Right lobe of liver (tissue), 6 donors: ENCODE results near the gene PLRG1. TPM values are rescaled to one million over a fixed set of nuclear protein-coding genes. Genes with fewer than 3 reads are reported as not detected.
"Not testable (repeated sequence)": the region's sequence is repeated elsewhere in the genome, so short reads cannot be mapped to it uniquely, and the experiment has no call there.

Experiments
- ATAC-seq, 4 donors: fragments of 200-7000 bp; cut with Tn5 transposase; one replicate each; pipeline ENCODE4 v1.9.1; 2020; ENCODE audit warnings: mild to moderate bottlenecking in 4 of 4, moderate library complexity in 4 of 4
- DNase-seq, 3 donors: peaks; one replicate each; pipeline ENCODE4 v3.0.0-alpha.2; 2020
- H3K27ac ChIP-seq, 3 donors: fragments of 200-600 bp; one replicate each; pipeline ENCODE4 v1.8.0; 2022
- H3K27me3 ChIP-seq, 2 donors: fragments of 200-600 bp; one replicate each; pipeline ENCODE4 v1.8.0; 2022
- H3K36me3 ChIP-seq, 4 donors: fragments of 200-600 bp; sonication (generic) in 1 of 4; one replicate each; pipeline versions ENCODE4 v1.5.1 to v1.8.0; 2017 to 2022; ENCODE audit warnings: control low read depth in 1 of 4
- H3K4me1 ChIP-seq, 4 donors: fragments of 200-600 bp; sonication (generic) in 1 of 4; one replicate each; pipeline versions ENCODE4 v1.5.1 to v1.8.0; 2017 to 2022; ENCODE audit warnings: control low read depth in 1 of 4
- H3K4me3 ChIP-seq, 3 donors: fragments of 200-600 bp; one replicate each; pipeline ENCODE4 v1.8.0; 2022
- H3K9me3 ChIP-seq, 4 donors: fragments of 200-600 bp; sonication (generic) in 1 of 4; one replicate each; pipeline versions ENCODE4 v1.5.1 to v1.8.0; 2017 to 2022; ENCODE audit warnings: control low read depth in 1 of 4
- POLR2A ChIP-seq: fragments of 450-650 bp; IDR thresholded peaks from one replicate; pipeline ENCODE4 v1.6.1; 2017; ENCODE audit warnings: antibody characterized with exemption, mild to moderate bottlenecking
- WGBS: methylation state at CpG from one replicate; pipeline ENCODE4 v1.1.6; 2018; ENCODE audit warnings: low coverage, low lambda C conversion rate; ENCODE audit not compliant: insufficient coverage; ENCODE audit errors: missing lambda C conversion rate; 5-methylcytosine and 5-hydroxymethylcytosine counted together
- intact Hi-C, 2 donors: fragments of 100-400 bp; cut with DNase I; formaldehyde crosslinking; loops; one replicate each; pipeline versions ENCODE4 v1.11.2 to v1.14.1; 2022
- long read RNA-seq: library from polyadenylated mRNA; unstranded; transcript quantifications from one replicate; pipeline ENCODE4 v2.0.0, GENCODE V29; 2019
- total RNA-seq, 6 experiments: library from RNA; depleted of rRNA in 2 of 6; stranded (reverse); fragments of >200 nt in 2 of 6; fragmentation: NEBNext Ultra II Directional in 3 of 6; extraction: Animal tissue kit (Norgen Biotek cat#: 25700) in 3 of 6; gene quantifications; one replicate each; pipeline versions ENCODE4 v1.1.0 to v1.2.4, GENCODE V29; 2016 to 2023
- TF ChIP-seq, protein P1 (sequence below), 4 donors: fragments of 200-600 bp in 3 of 4; fragments of 450-650 bp in 1 of 4; IDR thresholded peaks; one replicate each; pipeline versions ENCODE4 v1.5.1 to v1.8.0; 2016 to 2022; ENCODE audit warnings: antibody characterized with exemption in 4 of 4, mild to moderate bottlenecking in 2 of 4
- donor health status: DM: no; HTN: yes; CAD: no.
- donor health status: DM: no; HTN: no; CAD: no.
- donor health status: DM: no; HTN: no; CAD: no.
- donor health status: DM: no; HTN: yes; CAD: no.
- donor health status: DM: no; HTN: yes; CAD: no.

The PLRG1 gene
- 10 to 100 TPM; 33.1 to 55.8 (median 39.2) TPM for total RNA-seq
- long read RNA-seq, transcript PLRG1-202 (15 exons, 3,351 nt) = major isoform, 5 of 6 reads
- long read RNA-seq, partial matches to known transcripts = 0 of 6 reads
- long read RNA-seq, other reads (novel, unspliced or antisense) = 1 of 6 reads

DNA sequence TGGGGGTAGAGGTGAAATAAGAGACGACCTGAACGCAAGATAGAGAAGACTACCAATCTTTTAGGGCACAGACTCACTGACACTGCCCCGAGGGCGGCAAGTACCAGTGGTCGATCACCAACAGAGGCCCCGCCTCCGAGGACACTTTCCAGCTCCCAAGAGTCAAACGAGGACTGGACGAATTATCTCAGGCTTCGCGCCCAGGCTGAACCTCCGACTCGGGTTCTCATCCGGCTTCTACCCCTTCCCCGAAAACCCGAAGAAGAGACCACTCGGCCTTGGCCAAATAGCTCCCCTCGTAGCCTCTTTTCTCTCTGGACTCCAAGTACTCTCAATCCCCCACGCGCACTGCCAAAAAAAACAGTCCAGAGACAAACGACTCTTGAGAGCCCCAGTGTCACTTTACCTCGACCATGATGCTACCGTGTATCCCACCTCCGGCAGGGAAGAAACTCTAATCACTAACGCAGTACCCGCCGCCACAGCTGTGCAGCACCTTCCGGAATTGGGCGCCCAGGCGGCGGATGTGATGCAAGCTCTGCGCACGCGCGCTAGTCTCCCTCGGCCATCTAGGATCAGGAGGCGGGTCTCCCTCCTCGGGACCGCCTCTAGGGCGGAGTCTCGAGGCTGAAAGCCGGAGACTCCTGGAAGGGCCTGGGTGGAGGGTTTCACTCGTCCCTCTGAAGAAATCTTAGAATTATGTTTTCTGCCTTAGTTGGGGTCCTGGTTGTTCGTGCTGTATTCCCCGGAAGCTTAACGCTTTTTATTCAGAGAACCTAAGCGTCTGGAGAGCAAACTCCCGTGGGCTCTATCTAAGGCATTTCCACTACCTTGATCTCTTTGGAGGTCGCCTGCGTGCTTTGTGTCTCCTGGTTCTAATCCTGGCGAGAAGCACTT, at the start of gene PLRG1:
Gene PLRG1, minus strand, starts transcription at position 507 of the 897 bp plus-strand sequence. Its CDS starts 92 bp downstream, at position 415.
- peak within 1 kb of the TSS; percentile 45 to 84 (median 79) for H3K27ac ChIP-seq
- WGBS = under 1% methylated on average over 39 of the region's 51 CpGs
- DNase-seq = peak; percentile 97
- intact Hi-C loops = no loop called here
- H3K4me3 ChIP-seq = peak within 1 kb of the TSS; percentile 66 to 77 (median 67)
- H3K36me3 ChIP-seq = peaks cover 2 to 28% (median 14%) of the 10 kb centered on the region in 4 donors
- peaks cover 0 to 22% (median 10%) of the 10 kb centered on the region in 4 donors for H3K4me1 ChIP-seq
- H3K27me3 ChIP-seq = no peaks in the 10 kb centered on the region
- ATAC-seq = peak; percentile 85 to 99 (median 96)
- peak; percentile 72 for TF ChIP-seq POLR2A
- TF ChIP-seq, protein P1, sequence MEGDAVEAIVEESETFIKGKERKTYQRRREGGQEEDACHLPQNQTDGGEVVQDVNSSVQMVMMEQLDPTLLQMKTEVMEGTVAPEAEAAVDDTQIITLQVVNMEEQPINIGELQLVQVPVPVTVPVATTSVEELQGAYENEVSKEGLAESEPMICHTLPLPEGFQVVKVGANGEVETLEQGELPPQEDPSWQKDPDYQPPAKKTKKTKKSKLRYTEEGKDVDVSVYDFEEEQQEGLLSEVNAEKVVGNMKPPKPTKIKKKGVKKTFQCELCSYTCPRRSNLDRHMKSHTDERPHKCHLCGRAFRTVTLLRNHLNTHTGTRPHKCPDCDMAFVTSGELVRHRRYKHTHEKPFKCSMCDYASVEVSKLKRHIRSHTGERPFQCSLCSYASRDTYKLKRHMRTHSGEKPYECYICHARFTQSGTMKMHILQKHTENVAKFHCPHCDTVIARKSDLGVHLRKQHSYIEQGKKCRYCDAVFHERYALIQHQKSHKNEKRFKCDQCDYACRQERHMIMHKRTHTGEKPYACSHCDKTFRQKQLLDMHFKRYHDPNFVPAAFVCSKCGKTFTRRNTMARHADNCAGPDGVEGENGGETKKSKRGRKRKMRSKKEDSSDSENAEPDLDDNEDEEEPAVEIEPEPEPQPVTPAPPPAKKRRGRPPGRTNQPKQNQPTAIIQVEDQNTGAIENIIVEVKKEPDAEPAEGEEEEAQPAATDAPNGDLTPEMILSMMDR (IDR thresholded peaks at IDR 0.05) = peak; percentile 3 to 39 (median 18)
- no peaks in the 10 kb centered on the region for H3K9me3 ChIP-seq

DNA sequence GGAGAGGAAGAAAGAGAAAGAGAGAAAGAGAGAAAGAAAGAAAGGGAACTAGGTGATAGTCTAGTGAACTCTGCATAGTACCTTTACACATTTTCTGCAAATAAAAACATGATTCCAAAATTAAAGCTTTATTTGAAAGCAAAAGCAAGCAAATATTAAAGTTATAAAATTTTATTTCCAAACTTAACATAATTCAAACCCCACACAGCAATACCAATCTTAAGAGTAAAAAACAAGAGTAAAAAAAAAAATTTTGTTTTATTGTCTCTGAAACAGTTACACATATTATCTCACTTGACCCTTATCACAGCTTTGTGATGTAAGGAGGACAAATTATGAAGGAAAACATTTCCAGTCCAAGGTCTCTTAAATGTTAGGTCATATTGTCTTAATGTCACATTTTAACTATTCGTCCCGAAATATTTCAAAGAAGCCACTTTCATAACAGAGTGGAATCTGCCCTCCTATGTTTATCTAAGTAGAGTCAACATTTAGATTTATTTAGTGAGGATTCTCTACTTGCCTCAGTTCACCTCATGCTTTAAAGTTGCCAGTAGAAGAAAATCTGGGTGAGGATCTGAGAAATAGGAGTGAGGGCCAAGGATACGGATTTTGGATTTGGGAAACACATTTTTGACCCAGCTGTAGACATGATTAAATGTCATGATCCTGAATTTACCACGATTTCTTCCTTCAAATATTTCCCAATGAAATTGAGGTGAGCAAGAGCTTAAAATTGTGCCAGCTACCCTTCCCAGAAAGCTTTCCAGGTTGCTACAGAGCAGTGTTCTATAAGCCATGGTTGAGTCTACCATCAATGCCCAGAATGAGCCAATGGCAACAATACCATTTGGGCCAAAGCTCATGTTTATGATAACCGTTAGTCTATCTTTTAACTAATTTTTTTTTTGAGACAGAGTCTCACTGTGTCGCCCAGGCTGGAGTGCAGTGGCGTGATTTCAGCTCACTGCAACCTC, 47.9 kb upstream of the PLRG1 start:
- Histone ChIP-seq H3K27ac (peak overlapping the region; percentile 68 to 88 (median 75)), H3K9me3 (no peaks in the 10 kb centered on the region), H3K27me3 (no peaks in the 10 kb centered on the region), H3K36me3 (no peaks in the 10 kb centered on the region), H3K4me3 (peak overlapping the region in 2 of 3 donors; percentile 9 to 25), H3K4me1 (peaks cover 0 to 46% (median 11%) of the 10 kb centered on the region in 4 donors)
- ATAC-seq = peak; percentile 38 to 74 (median 62)
- TF ChIP-seq, protein P1 (IDR thresholded peaks at IDR 0.05) = no peak
- peak; percentile 13 for TF ChIP-seq POLR2A
- WGBS = 20% methylated on average over 7 of the region's 7 CpGs
- no peak for DNase-seq
- intact Hi-C loops = no loop called here

DNA sequence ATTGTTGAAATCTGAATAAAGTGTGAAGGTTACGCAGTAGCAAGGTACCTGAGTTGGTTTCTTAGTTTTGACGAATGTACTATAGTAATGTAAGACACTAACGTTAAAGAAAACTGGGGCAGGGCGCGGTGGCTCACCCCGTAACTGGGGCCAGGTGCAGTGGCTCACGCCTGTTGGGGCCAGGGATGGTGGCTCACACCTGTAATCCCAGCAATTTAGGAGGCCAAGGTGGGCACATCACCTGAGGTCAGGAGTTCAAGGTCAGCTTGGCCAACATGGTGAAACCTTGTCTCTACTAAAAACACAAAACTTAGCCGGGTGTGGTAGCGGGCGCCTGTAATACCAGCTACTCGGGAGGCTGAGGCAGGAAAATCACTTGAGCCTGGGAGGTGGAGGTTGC, 47.1 kb upstream of the PLRG1 start:
- Histone ChIP-seq H3K4me3 (peak overlapping the region in 2 of 3 donors; percentile 1 to 4), H3K4me1 (peaks cover 0 to 53% (median 13%) of the 10 kb centered on the region in 4 donors), H3K27ac (peak overlapping the region; percentile 30 to 88 (median 63))
- DNase-seq, intact Hi-C loops, H3K36me3 ChIP-seq, H3K9me3 ChIP-seq, H3K27me3 ChIP-seq: not testable (repeated sequence)
- 46% methylated on average over 11 of the region's 11 CpGs for WGBS
- peak in 3 of 4 donors; percentile 6 to 26 (median 17) for ATAC-seq

DNA sequence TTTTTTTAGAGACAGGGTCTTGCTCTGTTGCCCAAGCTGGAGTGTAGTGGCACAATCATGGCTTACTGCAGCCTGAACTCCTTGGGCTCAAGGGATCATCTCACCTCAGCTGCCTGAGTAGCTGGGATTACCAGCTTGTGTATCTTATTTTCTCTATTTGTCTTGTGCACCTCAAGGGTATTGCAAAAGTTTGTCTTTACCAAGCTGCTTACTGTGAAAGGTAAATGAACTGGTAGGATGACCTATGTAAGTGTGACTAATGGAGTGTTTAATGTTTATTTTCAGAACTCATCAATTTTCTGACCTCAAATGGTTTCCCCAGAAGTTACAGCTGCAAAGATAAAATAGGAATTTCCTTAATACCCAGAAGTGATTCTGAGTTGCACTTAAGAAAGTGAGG, 45.6 kb upstream of the PLRG1 start:
- H3K4me3 ChIP-seq = no peak overlapping the region
- peak overlapping the region in 2 of 3 donors; percentile 63 to 88 for H3K27ac ChIP-seq
- DNase-seq (no peak), ATAC-seq (peak; percentile 24 to 43 (median 39))
- H3K9me3 ChIP-seq = no peaks in the 10 kb centered on the region
- no peaks in the 10 kb centered on the region for H3K27me3 ChIP-seq
- TF ChIP-seq POLR2A = no peak
- H3K4me1 ChIP-seq = peaks cover 0 to 65% (median 13%) of the 10 kb centered on the region in 4 donors
- intact Hi-C loops = no loop called here
- no peaks in the 10 kb centered on the region for H3K36me3 ChIP-seq

DNA sequence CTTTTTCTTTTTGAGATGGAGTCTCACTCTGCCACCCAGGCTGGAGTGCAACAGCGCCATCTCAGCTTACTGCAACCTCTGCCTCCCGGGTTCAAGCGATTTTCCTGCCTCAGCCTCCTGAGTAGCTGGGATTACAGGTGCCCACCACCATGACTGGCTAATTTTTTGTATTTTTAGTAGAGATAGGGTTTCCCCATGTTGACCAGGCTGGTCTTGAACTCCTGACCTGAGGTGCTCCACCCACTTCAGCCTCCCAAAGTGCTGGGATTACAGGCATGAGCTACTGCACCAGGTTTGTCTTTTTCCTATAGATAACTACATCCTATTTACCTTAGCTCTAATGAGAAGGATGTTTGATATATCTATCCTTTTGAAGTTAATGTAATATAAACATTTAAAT, 44.1 kb upstream of the PLRG1 start:
- 76% methylated on average over 3 of the region's 3 CpGs for WGBS
- intact Hi-C loops, H3K4me3 ChIP-seq, DNase-seq, ATAC-seq, H3K36me3 ChIP-seq, H3K9me3 ChIP-seq, H3K27me3 ChIP-seq: not testable (repeated sequence)
- peak overlapping the region in 1 of 3 donors; percentile 90 for H3K27ac ChIP-seq
- H3K4me1 ChIP-seq = peaks cover 0 to 58% (median 13%) of the 10 kb centered on the region in 4 donors
